ENCODE data around the gene NKX1-1.

Gene NKX1-1

GRCh38 chr4:1405636-1406393 lies 427 bp downstream of the NKX1-1 start:
- peaks cover 4% of the 10 kb centered on the region for H3K9me3 Mint-ChIP-seq
- DNase-seq = no peak
- no peak overlapping the region for H3K4me3 Mint-ChIP-seq
- H3K36me3 Mint-ChIP-seq (ENCODE audit: low read depth) = no peaks in the 10 kb centered on the region
- H3K27me3 Mint-ChIP-seq (ENCODE audit: low read depth, poor library complexity) = peaks cover 90% of the 10 kb centered on the region
- TF ChIP-seq, protein P1, sequence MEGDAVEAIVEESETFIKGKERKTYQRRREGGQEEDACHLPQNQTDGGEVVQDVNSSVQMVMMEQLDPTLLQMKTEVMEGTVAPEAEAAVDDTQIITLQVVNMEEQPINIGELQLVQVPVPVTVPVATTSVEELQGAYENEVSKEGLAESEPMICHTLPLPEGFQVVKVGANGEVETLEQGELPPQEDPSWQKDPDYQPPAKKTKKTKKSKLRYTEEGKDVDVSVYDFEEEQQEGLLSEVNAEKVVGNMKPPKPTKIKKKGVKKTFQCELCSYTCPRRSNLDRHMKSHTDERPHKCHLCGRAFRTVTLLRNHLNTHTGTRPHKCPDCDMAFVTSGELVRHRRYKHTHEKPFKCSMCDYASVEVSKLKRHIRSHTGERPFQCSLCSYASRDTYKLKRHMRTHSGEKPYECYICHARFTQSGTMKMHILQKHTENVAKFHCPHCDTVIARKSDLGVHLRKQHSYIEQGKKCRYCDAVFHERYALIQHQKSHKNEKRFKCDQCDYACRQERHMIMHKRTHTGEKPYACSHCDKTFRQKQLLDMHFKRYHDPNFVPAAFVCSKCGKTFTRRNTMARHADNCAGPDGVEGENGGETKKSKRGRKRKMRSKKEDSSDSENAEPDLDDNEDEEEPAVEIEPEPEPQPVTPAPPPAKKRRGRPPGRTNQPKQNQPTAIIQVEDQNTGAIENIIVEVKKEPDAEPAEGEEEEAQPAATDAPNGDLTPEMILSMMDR (IDR thresholded peaks at IDR 0.05) = no peak
- no peak overlapping the region for H3K27ac Mint-ChIP-seq
- no peaks in the 10 kb centered on the region for H3K4me1 Mint-ChIP-seq

GRCh38 chr4:1405254-1405635 lies 997 bp downstream of the NKX1-1 start:
- Mint-ChIP-seq H3K36me3 (ENCODE audit: low read depth) (no peaks in the 10 kb centered on the region), H3K27ac (no peak overlapping the region), H3K4me3 (no peak overlapping the region), H3K9me3 (peaks cover 4% of the 10 kb centered on the region), H3K4me1 (no peaks in the 10 kb centered on the region), H3K27me3 (ENCODE audit: low read depth, poor library complexity) (peaks cover 90% of the 10 kb centered on the region)
- DNase-seq = no peak
- TF ChIP-seq, protein P1 (IDR thresholded peaks at IDR 0.05) = no peak

DNA sequence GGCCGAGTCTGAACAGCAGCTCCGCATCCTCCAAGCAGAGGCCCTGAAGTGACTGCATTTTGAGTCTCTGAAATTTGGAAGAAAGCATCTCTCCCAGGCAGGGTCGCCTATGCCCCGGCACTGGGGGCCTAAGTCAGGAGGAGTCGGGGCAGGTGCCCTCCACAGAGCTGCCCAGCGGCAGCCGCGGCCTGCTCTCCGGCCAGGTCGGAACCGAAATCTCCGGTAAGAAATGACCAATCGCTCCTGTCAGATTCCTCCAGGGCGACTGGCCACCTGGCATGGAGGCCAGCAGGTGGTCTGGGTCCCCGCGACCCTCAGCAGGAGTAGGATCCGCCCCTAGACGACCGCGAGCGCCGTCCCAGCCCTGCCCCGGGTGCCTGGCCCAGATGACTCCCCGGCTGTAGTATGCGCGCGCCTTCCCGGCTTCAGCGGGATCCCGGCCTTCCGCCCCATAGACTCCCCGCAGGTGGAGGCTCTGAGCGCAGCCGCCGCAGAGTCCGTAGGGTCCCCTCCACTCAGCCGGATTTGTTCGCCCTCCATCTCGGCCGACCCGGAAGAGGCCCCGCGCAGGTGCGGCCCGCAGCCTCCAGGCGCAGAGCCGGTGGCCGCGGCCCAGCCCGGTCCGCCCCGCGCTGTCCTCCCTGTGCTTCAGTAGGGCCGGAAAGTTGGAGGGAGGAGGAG lies 1.5 kb downstream of the NKX1-1 start:
- H3K27me3 Mint-ChIP-seq (ENCODE audit: low read depth, poor library complexity) = peaks cover 90% of the 10 kb centered on the region
- no peaks in the 10 kb centered on the region for H3K4me1 Mint-ChIP-seq
- no peak overlapping the region for H3K27ac Mint-ChIP-seq
- no peak overlapping the region for H3K4me3 Mint-ChIP-seq
- H3K36me3 Mint-ChIP-seq (ENCODE audit: low read depth) = no peaks in the 10 kb centered on the region
- no peak for DNase-seq
- H3K9me3 Mint-ChIP-seq = peaks cover 8% of the 10 kb centered on the region
- TF ChIP-seq, protein P1 (IDR thresholded peaks at IDR 0.05) = no peak

GRCh38 chr4:1403591-1404572 lies 2.4 kb downstream of the NKX1-1 start:
- TF ChIP-seq, protein P1 (IDR thresholded peaks at IDR 0.05) = no peak
- Mint-ChIP-seq H3K9me3 (peaks cover 16% of the 10 kb centered on the region), H3K4me1 (no peaks in the 10 kb centered on the region), H3K4me3 (no peak overlapping the region), H3K27ac (no peak overlapping the region), H3K36me3 (ENCODE audit: low read depth) (no peaks in the 10 kb centered on the region), H3K27me3 (ENCODE audit: low read depth, poor library complexity) (peaks cover 88% of the 10 kb centered on the region)
- peak; percentile 45 for DNase-seq

- Mint-ChIP-seq H3K4me3 (no peak overlapping the region), H3K4me1 (no peaks in the 10 kb centered on the region), H3K9me3 (peaks cover 22% of the 10 kb centered on the region), H3K27me3 (ENCODE audit: low read depth, poor library complexity) (peaks cover 86% of the 10 kb centered on the region), H3K36me3 (ENCODE audit: low read depth) (no peaks in the 10 kb centered on the region), H3K27ac (no peak overlapping the region)
- TF ChIP-seq, protein P1 (IDR thresholded peaks at IDR 0.05) = no peak
- DNase-seq = no peak
These were observed 3.1 kb downstream of the NKX1-1 start for GRCh38 chr4:1403177-1403583.
